K562 (cell line): ENCODE data around the gene PPY. TPM values are rescaled to one million over a fixed set of nuclear protein-coding genes. Genes with fewer than 3 reads are reported as not detected.

ENCODE experiments used
- ATAC-seq: fragments of 200-7000 bp; cut with Tn5 transposase; 3 replicates; pipeline ENCODE4 v1.9.1; 2020; ENCODE audit warnings: moderate library complexity
- BruUV-seq: library from RNA; stranded (reverse); fragments of 400-500 nt; replicated peaks from 2 replicates; lab custom pipeline; 2021; lab: Mats Ljungman, UMichigan
- CTCF ChIA-PET: fragments of 300-600 bp; formaldehyde crosslinking; extraction: SDS; loops from one replicate; lab custom pipeline; 2021; ENCODE audit warnings: low intra/inter-chr PET ratio; lab: Yijun Ruan, JAX
- POLR2A ChIA-PET: fragments of 300-600, 350-650 bp; sonication (Branson Sonifier 250); formaldehyde crosslinking; extraction: SDS; loops from one replicate; lab custom pipeline; 2021; ENCODE audit warnings: antibody characterized with exemption, inconsistent platforms; lab: Yijun Ruan, JAX
- DNase-seq, 4 experiments: peaks; one replicate each; pipeline versions ENCODE4 v3.0.0 to v3.0.0-alpha.2; 2011 to 2018; ENCODE audit warnings: low spot score in 3 of 4, mixed read lengths in 3 of 4; ENCODE audit errors: extremely low read depth in 1 of 4
- FAIRE-seq: peaks from 2 replicates; lab custom pipeline; 2011; peaks lifted over from hg19 to GRCh38; lab: Jason Lieb, UNC
- H2AFZ ChIP-seq: 2 replicates; pipeline ENCODE4 v1.6.0; 2011; ENCODE audit warnings: low read depth, low read length, control low read depth, inconsistent platforms
- H3K27ac ChIP-seq: fragments of 200-600 bp; 3 replicates; pipeline ENCODE4 v1.8.0; 2011; ENCODE audit warnings: low read depth, mild to moderate bottlenecking, control low read depth, inconsistent platforms, low read length, moderate library complexity, mixed read lengths; ENCODE audit errors: extremely low read depth
- H3K27me3 ChIP-seq, 2 experiments: fragments of 300-600 bp in 1 of 2; 2 replicates in 1 of 2; 3 replicates in 1 of 2; pipeline versions ENCODE4 v1.6.0 to v1.8.0; 2011; ENCODE audit warnings: inconsistent platforms in 2 of 2, low read length in 2 of 2, mild to moderate bottlenecking in 1 of 2, mixed read lengths in 1 of 2, moderate library complexity in 1 of 2; ENCODE audit not compliant: control insufficient read depth in 2 of 2, insufficient read depth in 2 of 2
- H3K36me3 ChIP-seq: fragments of 300-600 bp; 3 replicates; pipeline ENCODE4 v1.8.0; 2011; ENCODE audit warnings: mild to moderate bottlenecking, low read length, inconsistent platforms; ENCODE audit not compliant: control insufficient read depth, insufficient read depth
- H3K4me1 ChIP-seq, 2 experiments: fragments of 200-600 bp in 1 of 2; replicated peaks in 1 of 2; 2 replicates in 1 of 2; 3 replicates in 1 of 2; pipeline versions ENCODE4 v1.5.1 to v1.8.0; 2011; ENCODE audit warnings: inconsistent platforms in 2 of 2, low read length in 2 of 2, mild to moderate bottlenecking in 1 of 2, mixed read lengths in 1 of 2, moderate library complexity in 1 of 2; ENCODE audit not compliant: control insufficient read depth in 2 of 2, insufficient read depth in 2 of 2
- H3K4me2 ChIP-seq: 2 replicates; pipeline ENCODE4 v1.6.1; 2011; ENCODE audit warnings: low read length, control low read depth, inconsistent platforms, mixed read lengths; ENCODE audit not compliant: insufficient read depth
- H3K4me3 ChIP-seq: fragments of 200-600 bp; sonication (generic), shearing (Covaris generic); 2 replicates; pipeline ENCODE4 v1.5.1; 2016; ENCODE audit warnings: control low read depth, inconsistent platforms
- H3K79me2 ChIP-seq: fragments of 200-600 bp; 3 replicates; pipeline ENCODE4 v1.8.0; 2011; ENCODE audit warnings: low read length, inconsistent platforms; ENCODE audit not compliant: control insufficient read depth, insufficient read depth
- H3K9ac ChIP-seq, 2 experiments: 2 replicates each; pipeline versions ENCODE4 v1.6.0 to v1.6.1; 2011; ENCODE audit warnings: low read depth in 2 of 2, low read length in 2 of 2, control low read depth in 1 of 2, inconsistent platforms in 1 of 2, mild to moderate bottlenecking in 1 of 2, mixed read lengths in 1 of 2; ENCODE audit not compliant: insufficient read depth in 1 of 2
- H3K9me1 ChIP-seq: one replicate; pipeline ENCODE4 v1.6.0; 2011; ENCODE audit warnings: inconsistent platforms, mild to moderate bottlenecking, low read length, moderate library complexity; ENCODE audit not compliant: control insufficient read depth, insufficient read depth
- H3K9me3 ChIP-seq: replicated peaks from 2 replicates; pipeline ENCODE4 v1.5.1; 2011; ENCODE audit warnings: low read depth, low read length, inconsistent platforms; ENCODE audit not compliant: control insufficient read depth, insufficient read depth
- H4K20me1 ChIP-seq: replicated peaks from 2 replicates; pipeline ENCODE4 v1.6.1; 2011; ENCODE audit warnings: low read length, inconsistent platforms, mixed read lengths; ENCODE audit not compliant: control insufficient read depth, insufficient read depth
- CBX2 ChIP-seq: fragments of 200-600 bp; sonication (generic); IDR thresholded peaks from one replicate; pipeline ENCODE4 v1.6.1; 2012; ENCODE audit warnings: mild to moderate bottlenecking, low read length, inconsistent platforms; ENCODE audit not compliant: insufficient read depth, poor library complexity, severe bottlenecking
- ILF3 ChIP-seq: fragments of 450-650 bp; IDR thresholded peaks from 2 replicates; pipeline ENCODE4 v1.6.1; 2018; ENCODE audit warnings: antibody characterized with exemption, mild to moderate bottlenecking, moderate library complexity, borderline replicate concordance
- ILK ChIP-seq: fragments of 450-650 bp; IDR thresholded peaks from 2 replicates; pipeline ENCODE4 v1.6.1; 2016; ENCODE audit warnings: missing genetic modification characterization, low read depth, mild to moderate bottlenecking, missing compliant biosample characterization, moderate library complexity, borderline replicate concordance
- KDM4B ChIP-seq, 2 experiments: fragments of 450-650 bp in 1 of 2; sonication (generic) in 1 of 2; IDR thresholded peaks; 2 replicates each; pipeline ENCODE4 v1.6.1; 2016 to 2017; ENCODE audit warnings: borderline replicate concordance in 2 of 2, antibody characterized with exemption in 1 of 2, low read depth in 1 of 2, mild to moderate bottlenecking in 1 of 2
- MTA2 ChIP-seq: fragments of 450-650 bp; IDR thresholded peaks from 2 replicates; pipeline ENCODE4 v1.6.1; 2016; ENCODE audit warnings: low read depth
- NRF1 ChIP-seq, 2 experiments: fragments of 450-650 bp; IDR thresholded peaks in 1 of 2; conservative IDR thresholded peaks in 1 of 2; 2 replicates each; pipeline ENCODE4 v1.6.1; 2014; ENCODE audit warnings: mild to moderate bottlenecking in 2 of 2
- PTTG1 ChIP-seq: fragments of 450-650 bp; IDR thresholded peaks from 2 replicates; pipeline ENCODE4 v1.6.1; 2016; ENCODE audit warnings: low read depth, mild to moderate bottlenecking, missing genetic modification characterization, missing compliant biosample characterization
- SMARCA5 ChIP-seq: fragments of 450-650 bp; IDR thresholded peaks from 2 replicates; pipeline ENCODE4 v1.6.1; 2016
- SRSF9 ChIP-seq: fragments of 200-400 bp; formaldehyde crosslinking; IDR thresholded peaks from 2 replicates; pipeline ENCODE4 v1.6.1; 2017; ENCODE audit warnings: low read depth, low read length, borderline replicate concordance
- THRAP3 ChIP-seq: fragments of 450-650 bp; IDR thresholded peaks from 2 replicates; pipeline ENCODE4 v1.6.1; 2016; ENCODE audit warnings: mild to moderate bottlenecking, inconsistent platforms, borderline replicate concordance
- WGBS: fragments of 100-300 bp; shearing (Covaris generic); methylation state at CpG from one replicate; pipeline ENCODE4 v1.1.6; 2016; ENCODE audit warnings: low coverage, mixed read lengths; ENCODE audit not compliant: insufficient coverage; ENCODE audit errors: missing lambda C conversion rate; 5-methylcytosine and 5-hydroxymethylcytosine counted together
- in situ Hi-C: fragments of 300-500 bp; cut with MboI; formaldehyde crosslinking; loops from 4 replicates; pipeline ENCODE4 v1.15.0; 2018; ENCODE audit warnings: inconsistent platforms, mixed read lengths
- intact Hi-C: fragments of 100-400 bp; cut with micrococcal nuclease; formaldehyde crosslinking; loops from 2 replicates; pipeline ENCODE4 v1.14.2; 2022
- polyA plus RNA-seq, 8 experiments: library from polyadenylated mRNA; depleted of rRNA in 4 of 8; stranded (reverse) in 5 of 8; unstranded in 3 of 8; fragments of >200 nt; fragmentation: Nextera tagmentation in 2 of 8; fragmentation: Illumina TruSeq in 1 of 8; extraction: Ambion mirVana in 2 of 8; extraction: Trizol in 1 of 8; gene quantifications; 2 replicates each; pipeline versions ENCODE4 v1.2.1 to v1.2.3, GENCODE V29; 2011 to 2014; ENCODE audit warnings: inconsistent platforms in 1 of 8, missing spikeins in 1 of 8
- total RNA-seq, 7 experiments: library from RNA; depleted of rRNA in 6 of 7; stranded (reverse); fragments of >200 nt in 6 of 7; fragmentation: Illumina TruSeq in 2 of 7; extraction: Trizol in 2 of 7; gene quantifications; 2 replicates each; pipeline versions ENCODE4 v1.2.1 to v1.2.3, GENCODE V29; 2011 to 2021; ENCODE audit warnings: low replicate concordance in 1 of 7
- TF ChIP-seq, protein P1 (sequence below): fragments of 450-650 bp; IDR thresholded peaks from one replicate; pipeline ENCODE4 v1.6.1; 2018; ENCODE audit warnings: mild to moderate bottlenecking, moderate library complexity; ENCODE audit not compliant: partially characterized antibody
- TF ChIP-seq, protein P2 (sequence below): fragments of 250-450 bp; sonication (Bioruptor Pico); IDR thresholded peaks from 2 replicates; pipeline ENCODE4 v1.5.0; 2021; ENCODE audit warnings: mild to moderate bottlenecking, moderate library complexity
- TF ChIP-seq, protein P3 (sequence below), 2 experiments: fragments of 250-450 bp in 1 of 2; fragments of 450-650 bp in 1 of 2; sonication (Bioruptor Pico) in 1 of 2; IDR thresholded peaks; 2 replicates each; pipeline versions ENCODE4 v1.6.1 to v1.8.0; 2016 to 2021; ENCODE audit warnings: mild to moderate bottlenecking in 2 of 2, moderate library complexity in 2 of 2, missing compliant biosample characterization in 1 of 2, missing genetic modification characterization in 1 of 2

PPY gene
- total and polyA plus RNA-seq, 9 of the 15 experiments (the other 6 are each of a cell fraction or from before 2014, with no cell fraction given) = not detected

DNA sequence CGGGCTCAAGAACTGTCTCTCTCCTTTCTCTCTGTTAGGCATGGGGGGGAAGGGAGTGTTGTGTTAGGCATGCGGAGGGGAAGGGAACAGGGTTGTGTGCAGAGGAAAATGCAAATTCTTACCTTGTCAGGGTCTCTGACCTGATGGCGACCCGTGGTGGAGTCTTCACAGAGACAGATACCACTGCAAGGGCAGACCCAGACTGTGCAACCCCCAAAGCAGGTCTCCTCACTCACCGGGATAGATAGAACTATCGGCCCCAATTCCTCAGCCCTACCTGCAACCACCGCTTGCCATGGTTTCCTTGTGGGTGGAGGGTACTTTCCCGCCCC lies 25.3 kb downstream of the PPY start:
- no peak overlapping the region for H3K4me2 ChIP-seq
- H3K4me3 ChIP-seq = no peak overlapping the region
- H3K27ac ChIP-seq = no peak overlapping the region
- peaks cover 9 to 54% of the 10 kb centered on the region in 2 experiments; a peak in 4 of 5 replicates for H3K27me3 ChIP-seq
- H3K9me1 ChIP-seq = no peaks in the 10 kb centered on the region
- in situ Hi-C loops (no loop called here), intact Hi-C loops (no loop called here)
- CTCF ChIA-PET = interaction anchor here (1.9 kb wide), 1 partner anchor 78 kb away, joined by 4 read pairs; no protein-coding TSS in a partner anchor
- ATAC-seq (no peak), FAIRE-seq (no peak), DNase-seq (no peak)
- no TSS peak for BruUV-seq
- H3K4me1 ChIP-seq = peaks cover 0 to 10% of the 10 kb centered on the region in 2 experiments; a peak in 2 of 5 replicates
- no peaks in the 10 kb centered on the region for H4K20me1 ChIP-seq
- POLR2A ChIA-PET = interaction anchor here (1.0 kb wide), 2 partner anchors 8 to 70 kb away, joined by 3 read pairs; no protein-coding TSS in a partner anchor
- H2AFZ ChIP-seq = no peak overlapping the region
- H3K9ac ChIP-seq = peak overlapping the region in 1 of 2 experiments; percentile 66; a peak in 2 of 4 replicates
- no peaks in the 10 kb centered on the region for H3K36me3 ChIP-seq
- TF ChIP-seq SRSF9 (no peak), KDM4B (IDR thresholded peaks at IDR 0.05; ENCODE audit: borderline replicate concordance in 2 of 2, low read depth in 1 of 2) (no peak), ILF3 (no peak), PTTG1 (tag) (no peak), SMARCA5 (no peak), THRAP3 (no peak), MTA2 (no peak), NRF1 (conservative IDR thresholded peaks at IDR 0.05 in 1 of 2, IDR thresholded peaks at IDR 0.05 in 1 of 2) (no peak), ILK (tag) (no peak), CBX2 (no peak)
- TF ChIP-seq, protein P1, sequence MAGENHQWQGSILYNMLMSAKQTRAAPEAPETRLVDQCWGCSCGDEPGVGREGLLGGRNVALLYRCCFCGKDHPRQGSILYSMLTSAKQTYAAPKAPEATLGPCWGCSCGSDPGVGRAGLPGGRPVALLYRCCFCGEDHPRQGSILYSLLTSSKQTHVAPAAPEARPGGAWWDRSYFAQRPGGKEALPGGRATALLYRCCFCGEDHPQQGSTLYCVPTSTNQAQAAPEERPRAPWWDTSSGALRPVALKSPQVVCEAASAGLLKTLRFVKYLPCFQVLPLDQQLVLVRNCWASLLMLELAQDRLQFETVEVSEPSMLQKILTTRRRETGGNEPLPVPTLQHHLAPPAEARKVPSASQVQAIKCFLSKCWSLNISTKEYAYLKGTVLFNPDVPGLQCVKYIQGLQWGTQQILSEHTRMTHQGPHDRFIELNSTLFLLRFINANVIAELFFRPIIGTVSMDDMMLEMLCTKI = no peak
- TF ChIP-seq, protein P2, sequence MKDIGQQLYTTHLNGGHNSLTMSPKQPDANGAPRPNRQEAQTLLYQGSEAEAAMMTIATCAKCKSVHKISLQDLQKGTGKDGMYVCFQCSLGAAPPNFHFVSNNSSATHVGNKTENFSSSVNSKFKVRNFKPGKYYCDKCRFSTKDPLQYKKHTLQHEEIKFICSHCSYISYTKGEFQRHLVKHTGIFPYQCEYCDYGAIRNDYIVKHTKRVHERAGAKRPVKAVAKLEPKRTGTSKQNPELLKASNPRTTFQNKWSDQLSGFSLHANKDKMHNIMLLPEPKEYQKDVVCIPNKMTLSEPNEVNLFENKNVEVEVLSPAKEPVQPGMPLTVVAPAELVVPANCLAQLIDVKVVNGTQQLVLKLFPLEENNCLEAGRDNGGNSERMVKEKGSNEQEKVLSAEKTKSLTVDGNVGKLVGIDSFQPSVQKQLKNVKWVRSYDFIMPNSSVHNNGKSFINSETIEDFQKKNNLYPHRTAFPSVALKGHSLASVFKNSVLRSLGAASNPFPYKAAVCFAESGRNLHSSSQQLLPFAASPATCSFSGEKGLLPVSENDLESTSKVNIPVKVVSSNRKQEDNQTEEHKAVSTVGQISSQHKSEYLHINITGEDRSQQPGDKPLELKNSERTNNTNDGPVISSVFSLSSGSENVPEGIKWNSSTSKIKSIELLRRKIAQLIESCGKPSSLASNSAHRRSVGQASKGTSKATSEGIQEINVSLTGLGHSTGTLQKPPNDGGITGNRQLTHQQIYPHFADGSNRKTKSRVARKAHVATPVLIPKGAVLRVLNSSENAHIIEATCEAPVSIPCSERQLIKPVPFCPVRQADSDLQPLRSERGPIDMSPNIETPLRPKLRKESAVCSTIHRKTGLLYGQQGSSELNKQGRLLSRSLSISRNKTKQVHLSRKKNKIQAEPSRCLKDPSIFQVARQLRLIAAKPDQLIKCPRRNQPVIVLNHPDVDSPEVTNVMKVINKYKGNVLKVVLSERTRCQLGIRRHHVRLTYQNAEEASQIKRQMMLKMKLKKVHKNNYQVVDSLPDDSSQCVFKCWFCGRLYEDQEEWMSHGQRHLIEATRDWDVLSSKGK (CRISPR knock-in tag) = no peak
- TF ChIP-seq, protein P3, sequence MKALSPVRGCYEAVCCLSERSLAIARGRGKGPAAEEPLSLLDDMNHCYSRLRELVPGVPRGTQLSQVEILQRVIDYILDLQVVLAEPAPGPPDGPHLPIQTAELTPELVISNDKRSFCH (CRISPR knock-in tag; IDR thresholded peaks at IDR 0.05) = no peak
- TF ChIP-seq, protein P3 (tag; IDR thresholded peaks at IDR 0.05) = no peak
- no peaks in the 10 kb centered on the region for H3K9me3 ChIP-seq
- H3K79me2 ChIP-seq = no peaks in the 10 kb centered on the region
- WGBS = 7% methylated on average over 8 of the region's 8 CpGs
